DOHH2 (cell line): Measurements from ENCODE around the gene NDFIP2.

Experiments used
- CTCF ChIP-seq: fragments of 200-600 bp; sonication (generic); IDR thresholded peaks from one replicate; pipeline ENCODE4 v1.5.1; 2014; ENCODE audit warnings: antibody characterized with exemption, mild to moderate bottlenecking, low read depth, low read length; ENCODE audit not compliant: poor library complexity, severe bottlenecking
- EZH2phosphoT487 ChIP-seq: fragments of 200-600 bp; sonication (generic); IDR thresholded peaks from 2 replicates; pipeline ENCODE4 v1.6.1; 2017; ENCODE audit warnings: borderline replicate concordance, mild to moderate bottlenecking, antibody characterized with exemption, low read length, moderate library complexity, mixed read lengths

DNA sequence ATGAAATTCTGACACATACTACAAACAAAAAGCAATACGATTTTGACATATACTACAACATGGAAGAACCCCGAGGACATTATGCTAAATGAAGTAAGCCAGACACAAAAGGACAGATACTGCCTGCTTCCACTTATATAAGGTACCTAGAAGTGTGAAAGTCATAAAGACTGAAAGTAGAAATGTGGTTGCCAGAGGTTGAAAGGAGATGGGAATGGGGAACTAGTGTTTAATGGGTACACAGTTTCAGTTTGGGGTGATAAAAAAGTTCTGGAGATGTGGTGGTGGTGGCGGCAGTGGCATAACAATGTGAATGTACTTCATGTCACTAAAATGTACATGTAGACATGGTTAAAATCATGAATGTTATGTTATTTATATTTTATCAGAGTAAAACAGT, 12.1 kb upstream of the NDFIP2 start:
- TF ChIP-seq CTCF, result no peak
- no peak for TF ChIP-seq EZH2phosphoT487
